Stomach (tissue), 9 donors: Measurements from ENCODE around the gene CPZ. TPM values are rescaled to one million over a fixed set of nuclear protein-coding genes. Genes with fewer than 3 reads are reported as not detected.

Experiments used
- DNase-seq, 2 donors: peaks; one replicate each; pipeline versions ENCODE4 v3.0.0 to v3.0.0-alpha.2; 2013 to 2019
- H3K27ac ChIP-seq, 5 donors: fragments of 200-600 bp in 4 of 5; sonication (generic) in 4 of 5; one replicate each; pipeline ENCODE4 v1.5.1; 2013 to 2019; ENCODE audit warnings: mild to moderate bottlenecking in 1 of 5, moderate library complexity in 1 of 5
- H3K27me3 ChIP-seq, 3 donors: fragments of 200-600 bp; sonication (generic); one replicate each; pipeline ENCODE4 v1.5.1; 2017 to 2019; ENCODE audit warnings: mixed run types in 1 of 3
- H3K36me3 ChIP-seq, 4 donors: fragments of 200-600 bp; sonication (generic); 1 replicate in 3 of 4; 2 replicates in 1 of 4; pipeline ENCODE4 v1.5.1; 2016 to 2019
- H3K4me1 ChIP-seq, 4 donors: fragments of 200-600 bp; sonication (generic); one replicate each; pipeline ENCODE4 v1.5.1; 2016 to 2019
- H3K4me3 ChIP-seq, 4 donors: fragments of 200-600 bp; sonication (generic) in 3 of 4; one replicate each; pipeline ENCODE4 v1.5.1; 2016 to 2019; ENCODE audit warnings: mild to moderate bottlenecking in 1 of 4
- H3K9me3 ChIP-seq, 4 donors: fragments of 200-600 bp; sonication (generic); one replicate each; pipeline ENCODE4 v1.5.1; 2016 to 2019
- EP300 ChIP-seq: sonication (generic); formaldehyde crosslinking; IDR thresholded peaks from one replicate; pipeline ENCODE4 v1.6.1; 2017; ENCODE audit warnings: antibody characterized with exemption
- POLR2A ChIP-seq, 4 donors: fragments of 450-650 bp; IDR thresholded peaks; one replicate each; pipeline ENCODE4 v1.6.1; 2016; ENCODE audit warnings: antibody characterized with exemption in 4 of 4, control low read depth in 2 of 4, mild to moderate bottlenecking in 1 of 4, moderate library complexity in 1 of 4
- POLR2AphosphoS5 ChIP-seq, 3 donors: sonication (generic); formaldehyde crosslinking; IDR thresholded peaks; one replicate each; pipeline ENCODE4 v1.6.1; 2016; ENCODE audit warnings: antibody characterized with exemption in 3 of 3
- WGBS, 5 donors: extraction: QIAGEN DNeasy Blood & Tissue Kit in 3 of 5; methylation state at CpG; one replicate each; pipeline versions ENCODE4 v1.1.5 to v1.1.7; 2013 to 2018; 5-methylcytosine and 5-hydroxymethylcytosine counted together
- intact Hi-C: fragments of 100-400 bp; cut with DNase I; formaldehyde crosslinking; loops from one replicate; pipeline ENCODE4 v1.15.1; 2023; ENCODE audit warnings: low total_unique reads
- polyA plus RNA-seq, 3 donors: library from polyadenylated mRNA; stranded (reverse); fragments of 200-250 nt; gene quantifications; one replicate each; pipeline ENCODE4 v1.2.3, GENCODE V29; 2013
- total RNA-seq, 5 donors: library from RNA; depleted of rRNA; stranded (reverse); fragments of >200 nt; gene quantifications; one replicate each; pipeline versions ENCODE4 v1.1.0 to v1.2.3, GENCODE V29; 2014 to 2016
- TF ChIP-seq, protein P1 (sequence below), 7 experiments: fragments of 450-650 bp in 4 of 7; fragments of 200-600 bp in 3 of 7; sonication (generic) in 3 of 7; IDR thresholded peaks; one replicate each; pipeline ENCODE4 v1.5.1; 2016 to 2019; ENCODE audit warnings: antibody characterized with exemption in 7 of 7, control low read depth in 2 of 7, mild to moderate bottlenecking in 1 of 7
- donor health status: healthy with polysubstance abuse.
- donor health status: Bipolar disorder and iron deficiency.
- donor health status: healthy.

CPZ gene
- total and polyA plus RNA-seq, 8 donors: 0.25 to 13.2 (median 3.3) TPM; not detected in 2

- TF ChIP-seq POLR2A (IDR thresholded peaks at IDR 0.05) (no peak), EP300 (no peak)
- TF ChIP-seq, protein P1, sequence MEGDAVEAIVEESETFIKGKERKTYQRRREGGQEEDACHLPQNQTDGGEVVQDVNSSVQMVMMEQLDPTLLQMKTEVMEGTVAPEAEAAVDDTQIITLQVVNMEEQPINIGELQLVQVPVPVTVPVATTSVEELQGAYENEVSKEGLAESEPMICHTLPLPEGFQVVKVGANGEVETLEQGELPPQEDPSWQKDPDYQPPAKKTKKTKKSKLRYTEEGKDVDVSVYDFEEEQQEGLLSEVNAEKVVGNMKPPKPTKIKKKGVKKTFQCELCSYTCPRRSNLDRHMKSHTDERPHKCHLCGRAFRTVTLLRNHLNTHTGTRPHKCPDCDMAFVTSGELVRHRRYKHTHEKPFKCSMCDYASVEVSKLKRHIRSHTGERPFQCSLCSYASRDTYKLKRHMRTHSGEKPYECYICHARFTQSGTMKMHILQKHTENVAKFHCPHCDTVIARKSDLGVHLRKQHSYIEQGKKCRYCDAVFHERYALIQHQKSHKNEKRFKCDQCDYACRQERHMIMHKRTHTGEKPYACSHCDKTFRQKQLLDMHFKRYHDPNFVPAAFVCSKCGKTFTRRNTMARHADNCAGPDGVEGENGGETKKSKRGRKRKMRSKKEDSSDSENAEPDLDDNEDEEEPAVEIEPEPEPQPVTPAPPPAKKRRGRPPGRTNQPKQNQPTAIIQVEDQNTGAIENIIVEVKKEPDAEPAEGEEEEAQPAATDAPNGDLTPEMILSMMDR (IDR thresholded peaks at IDR 0.05): no peak
- Histone ChIP-seq H3K4me1 (no peaks in the 10 kb centered on the region), H3K27ac (no peak overlapping the region), H3K4me3 (no peak overlapping the region), H3K9me3 (no peaks in the 10 kb centered on the region), H3K27me3 (peaks cover 0 to 50% (median 0%) of the 10 kb centered on the region in 3 donors), H3K36me3 (no peaks in the 10 kb centered on the region)
- 65 to 71% (median 68%) methylated on average over 8 to 9 of the region's 9 CpGs for WGBS, 5 donors
- DNase-seq: no peak
- intact Hi-C loops: loop anchor here (10.0 kb wide), 1 partner anchor 315 kb away; no protein-coding TSS in a partner anchor
Observed at GRCh38 chr4:8599657-8600056, 7.1 kb downstream of the CPZ start.

- intact Hi-C loops: loop anchor here (10.0 kb wide), 1 partner anchor 315 kb away; no protein-coding TSS in a partner anchor
- Histone ChIP-seq H3K9me3 (no peaks in the 10 kb centered on the region), H3K36me3 (no peaks in the 10 kb centered on the region), H3K27ac (no peak overlapping the region), H3K4me1 (no peaks in the 10 kb centered on the region), H3K4me3 (no peak overlapping the region), H3K27me3 (peaks cover 0 to 46% (median 0%) of the 10 kb centered on the region in 3 donors)
- TF ChIP-seq POLR2A (IDR thresholded peaks at IDR 0.05): no peak
- TF ChIP-seq, protein P1 (IDR thresholded peaks at IDR 0.05): no peak
- no peak for TF ChIP-seq EP300
- no peak for TF ChIP-seq POLR2AphosphoS5 (IDR thresholded peaks at IDR 0.05)
- 84 to 90% (median 87%) methylated on average over 13 of the region's 13 CpGs for WGBS, 5 donors
- no peak for DNase-seq
Observed at GRCh38 chr4:8600266-8600665, 7.7 kb downstream of the CPZ start.

GRCh38 chr4:8600686-8601085 lies 8.1 kb downstream of the CPZ start:
- no peak overlapping the region for H3K27ac ChIP-seq
- TF ChIP-seq POLR2A (IDR thresholded peaks at IDR 0.05): no peak
- TF ChIP-seq POLR2AphosphoS5 (IDR thresholded peaks at IDR 0.05): no peak
- no peak for TF ChIP-seq EP300
- TF ChIP-seq, protein P1 (IDR thresholded peaks at IDR 0.05): no peak
- no peaks in the 10 kb centered on the region for H3K9me3 ChIP-seq
- 67 to 84% (median 74%) methylated on average over 6 to 12 of the region's 12 CpGs for WGBS, 5 donors
- peaks cover 0 to 42% (median 0%) of the 10 kb centered on the region in 3 donors for H3K27me3 ChIP-seq
- DNase-seq: no peak
- no peak overlapping the region for H3K4me3 ChIP-seq
- intact Hi-C loops: loop anchor here (10.0 kb wide), 1 partner anchor 314 kb away; no protein-coding TSS in a partner anchor
- H3K4me1 ChIP-seq: no peaks in the 10 kb centered on the region
- H3K36me3 ChIP-seq: no peaks in the 10 kb centered on the region

GRCh38 chr4:8601086-8601485 lies 8.5 kb downstream of the CPZ start:
- 86 to 90% (median 89%) methylated on average over 12 to 23 of the region's 23 CpGs for WGBS, 5 donors
- Histone ChIP-seq H3K4me3 (no peak overlapping the region), H3K4me1 (no peaks in the 10 kb centered on the region), H3K27ac (no peak overlapping the region), H3K27me3 (peaks cover 0 to 42% (median 0%) of the 10 kb centered on the region in 3 donors), H3K9me3 (no peaks in the 10 kb centered on the region), H3K36me3 (no peaks in the 10 kb centered on the region)
- DNase-seq: no peak
- intact Hi-C loops: loop anchor here (10.0 kb wide), 1 partner anchor 314 kb away; no protein-coding TSS in a partner anchor
- TF ChIP-seq POLR2AphosphoS5 (IDR thresholded peaks at IDR 0.05) (no peak), EP300 (no peak), POLR2A (IDR thresholded peaks at IDR 0.05) (no peak)
- TF ChIP-seq, protein P1 (IDR thresholded peaks at IDR 0.05): no peak
